Transverse colon (tissue), 3 donors: Measurements from ENCODE around the gene KRTAP12-2.

Experiments
- EP300 ChIP-seq: sonication (generic); formaldehyde crosslinking; IDR thresholded peaks from one replicate; pipeline ENCODE4 v1.6.1; 2017; ENCODE audit warnings: antibody characterized with exemption, low read depth
- POLR2A ChIP-seq: fragments of 450-650 bp; IDR thresholded peaks from one replicate; pipeline ENCODE4 v1.6.1; 2016; ENCODE audit warnings: antibody characterized with exemption, mild to moderate bottlenecking, moderate library complexity
- TF ChIP-seq, protein P1 (sequence below), 5 experiments: fragments of 200-600 bp in 3 of 5; fragments of 450-650 bp in 2 of 5; sonication (generic) in 3 of 5; IDR thresholded peaks; 1 replicate in 2 of 5; 2 replicates in 3 of 5; pipeline ENCODE4 v1.5.1; 2016 to 2017; ENCODE audit warnings: antibody characterized with exemption in 5 of 5, inconsistent platforms in 3 of 5, mild to moderate bottlenecking in 2 of 5, moderate library complexity in 1 of 5

DNA sequence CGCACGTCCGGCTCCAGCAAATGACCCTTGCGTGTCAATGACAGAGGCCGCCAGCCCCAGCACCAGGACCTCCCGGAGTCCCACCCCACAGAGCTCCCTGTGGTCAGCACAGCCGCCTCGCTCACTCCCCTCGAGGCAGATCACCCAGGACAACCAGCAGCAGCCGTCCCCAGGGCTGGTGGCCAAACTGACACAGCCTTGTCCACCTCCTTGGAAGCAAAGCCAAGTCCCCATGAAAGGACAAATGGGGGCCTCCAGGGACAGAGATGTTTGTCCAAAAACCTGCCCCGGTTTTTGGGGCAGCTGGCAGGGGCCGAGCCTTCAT lies 27.4 kb downstream of the KRTAP12-2 start:
- TF ChIP-seq, protein P1, sequence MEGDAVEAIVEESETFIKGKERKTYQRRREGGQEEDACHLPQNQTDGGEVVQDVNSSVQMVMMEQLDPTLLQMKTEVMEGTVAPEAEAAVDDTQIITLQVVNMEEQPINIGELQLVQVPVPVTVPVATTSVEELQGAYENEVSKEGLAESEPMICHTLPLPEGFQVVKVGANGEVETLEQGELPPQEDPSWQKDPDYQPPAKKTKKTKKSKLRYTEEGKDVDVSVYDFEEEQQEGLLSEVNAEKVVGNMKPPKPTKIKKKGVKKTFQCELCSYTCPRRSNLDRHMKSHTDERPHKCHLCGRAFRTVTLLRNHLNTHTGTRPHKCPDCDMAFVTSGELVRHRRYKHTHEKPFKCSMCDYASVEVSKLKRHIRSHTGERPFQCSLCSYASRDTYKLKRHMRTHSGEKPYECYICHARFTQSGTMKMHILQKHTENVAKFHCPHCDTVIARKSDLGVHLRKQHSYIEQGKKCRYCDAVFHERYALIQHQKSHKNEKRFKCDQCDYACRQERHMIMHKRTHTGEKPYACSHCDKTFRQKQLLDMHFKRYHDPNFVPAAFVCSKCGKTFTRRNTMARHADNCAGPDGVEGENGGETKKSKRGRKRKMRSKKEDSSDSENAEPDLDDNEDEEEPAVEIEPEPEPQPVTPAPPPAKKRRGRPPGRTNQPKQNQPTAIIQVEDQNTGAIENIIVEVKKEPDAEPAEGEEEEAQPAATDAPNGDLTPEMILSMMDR (IDR thresholded peaks at IDR 0.05) = no peak
- TF ChIP-seq POLR2A (no peak), EP300 (no peak)
